ENCODE data around the gene ESR1. TPM values are rescaled to one million over a fixed set of nuclear protein-coding genes. Genes with fewer than 3 reads are reported as not detected.

ESR1 gene
- polyA plus RNA-seq, 1 donor (not counting 4 experiments of a cell fraction or from before 2014, with no cell fraction given): 0.22 TPM

DNA sequence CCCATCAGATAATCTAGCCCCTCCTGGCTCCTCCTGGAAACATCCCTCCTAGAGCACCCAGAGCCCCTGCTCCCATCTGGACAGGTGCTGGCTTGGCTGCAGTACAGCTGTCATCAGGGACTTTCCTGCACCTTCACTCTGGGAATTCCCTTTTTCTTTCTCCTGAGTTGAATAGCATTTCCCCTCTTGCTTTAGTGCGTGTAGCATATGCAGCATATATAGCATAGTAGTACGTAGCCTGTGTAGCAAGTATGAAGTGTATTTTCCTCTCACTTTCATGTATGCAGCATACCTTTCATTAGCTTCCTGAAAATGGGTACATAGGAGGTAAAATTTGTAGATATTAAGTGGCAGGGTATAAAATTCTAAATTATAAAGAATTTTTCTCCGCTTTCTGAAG lies 352.9 kb downstream of the ESR1 start:
- Histone ChIP-seq H3K4me3 (ENCODE audit: control insufficient read depth in 2 of 3, extremely low read depth in 1 of 3, insufficient read depth in 2 of 3, low read depth in 1 of 3, low read length in 3 of 3) (no peak overlapping the region), H3K79me2 (ENCODE audit: control insufficient read depth, insufficient read depth, low read length) (no peaks in the 10 kb centered on the region), H3K4me1 (ENCODE audit: control insufficient read depth, extremely low read depth, insufficient read depth, low read length) (peaks cover 5% of the 10 kb centered on the region), H3K4me2 (ENCODE audit: control insufficient read depth, extremely low read depth, insufficient read depth, low read depth, low read length) (no peak overlapping the region), H2AFZ (ENCODE audit: control insufficient read depth, low read length) (no peak overlapping the region), H3K27me3 (ENCODE audit: control insufficient read depth, extremely low read depth, insufficient read depth, low read length) (no peaks in the 10 kb centered on the region), H3K36me3 (ENCODE audit: control insufficient read depth in 2 of 2, extremely low read depth in 1 of 2, insufficient read depth in 2 of 2, low read length in 2 of 2) (no peaks in the 10 kb centered on the region), H3K9me1 (ENCODE audit: control insufficient read depth, extremely low read depth, insufficient read depth, low read length) (no peaks in the 10 kb centered on the region), H3K9me3 (ENCODE audit: control insufficient read depth, low read depth, low read length) (no peaks in the 10 kb centered on the region), H4K20me1 (ENCODE audit: control insufficient read depth, extremely low read depth, insufficient read depth, low read length) (no peaks in the 10 kb centered on the region), H3K27ac (ENCODE audit: control insufficient read depth, insufficient read depth, low read length) (no peak overlapping the region), H3K9ac (ENCODE audit: control insufficient read depth, extremely low read depth, insufficient read depth, low read length) (no peak overlapping the region)
- no peak for DNase-seq (ENCODE audit: low read depth, low spot score)
- dilution Hi-C loops (cut with MboI; ENCODE audit: extremely low pct_ligation_motif_present, low sequenced_read_pairs): no loop called here
- no peak for TF ChIP-seq EZH2 (IDR thresholded peaks at IDR 0.05; ENCODE audit: low read length)
- TF ChIP-seq, protein P1, sequence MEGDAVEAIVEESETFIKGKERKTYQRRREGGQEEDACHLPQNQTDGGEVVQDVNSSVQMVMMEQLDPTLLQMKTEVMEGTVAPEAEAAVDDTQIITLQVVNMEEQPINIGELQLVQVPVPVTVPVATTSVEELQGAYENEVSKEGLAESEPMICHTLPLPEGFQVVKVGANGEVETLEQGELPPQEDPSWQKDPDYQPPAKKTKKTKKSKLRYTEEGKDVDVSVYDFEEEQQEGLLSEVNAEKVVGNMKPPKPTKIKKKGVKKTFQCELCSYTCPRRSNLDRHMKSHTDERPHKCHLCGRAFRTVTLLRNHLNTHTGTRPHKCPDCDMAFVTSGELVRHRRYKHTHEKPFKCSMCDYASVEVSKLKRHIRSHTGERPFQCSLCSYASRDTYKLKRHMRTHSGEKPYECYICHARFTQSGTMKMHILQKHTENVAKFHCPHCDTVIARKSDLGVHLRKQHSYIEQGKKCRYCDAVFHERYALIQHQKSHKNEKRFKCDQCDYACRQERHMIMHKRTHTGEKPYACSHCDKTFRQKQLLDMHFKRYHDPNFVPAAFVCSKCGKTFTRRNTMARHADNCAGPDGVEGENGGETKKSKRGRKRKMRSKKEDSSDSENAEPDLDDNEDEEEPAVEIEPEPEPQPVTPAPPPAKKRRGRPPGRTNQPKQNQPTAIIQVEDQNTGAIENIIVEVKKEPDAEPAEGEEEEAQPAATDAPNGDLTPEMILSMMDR (optimal IDR thresholded peaks at IDR 0.05 in 1 of 3, IDR thresholded peaks at IDR 0.05 in 1 of 3, conservative IDR thresholded peaks at IDR 0.05 in 1 of 3; ENCODE audit: extremely low read depth in 1 of 3, insufficient read depth in 2 of 3, low read length in 3 of 3): no peak
- FAIRE-seq: no peak

DNA sequence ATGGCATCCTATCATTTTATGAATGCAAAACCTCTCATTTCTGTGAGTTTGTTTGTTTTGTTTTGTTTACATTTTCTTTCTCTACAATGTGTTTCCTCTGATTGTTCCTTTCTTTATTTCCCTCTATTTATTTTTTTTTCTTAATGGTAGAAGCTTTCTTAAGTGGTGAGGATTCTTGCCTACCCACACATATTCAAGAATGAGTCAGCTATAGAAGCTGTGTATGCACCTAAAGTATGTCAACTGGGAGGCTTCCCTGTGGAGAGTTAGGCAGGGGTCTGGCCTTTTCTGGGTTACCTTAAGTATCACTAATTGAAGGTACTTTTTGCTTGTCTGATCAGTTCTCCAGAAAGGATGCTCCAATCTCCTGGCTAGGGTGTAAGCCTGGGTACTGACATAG lies 354.0 kb downstream of the ESR1 start:
- H3K27ac ChIP-seq (ENCODE audit: control insufficient read depth, insufficient read depth, low read length): no peak overlapping the region
- H3K36me3 ChIP-seq (ENCODE audit: control insufficient read depth in 2 of 2, extremely low read depth in 1 of 2, insufficient read depth in 2 of 2, low read length in 2 of 2): no peaks in the 10 kb centered on the region
- H3K9me3 ChIP-seq (ENCODE audit: control insufficient read depth, low read depth, low read length): no peaks in the 10 kb centered on the region
- H4K20me1 ChIP-seq (ENCODE audit: control insufficient read depth, extremely low read depth, insufficient read depth, low read length): no peaks in the 10 kb centered on the region
- H3K4me3 ChIP-seq (ENCODE audit: control insufficient read depth in 2 of 3, extremely low read depth in 1 of 3, insufficient read depth in 2 of 3, low read depth in 1 of 3, low read length in 3 of 3): no peak overlapping the region
- no peaks in the 10 kb centered on the region for H3K27me3 ChIP-seq (ENCODE audit: control insufficient read depth, extremely low read depth, insufficient read depth, low read length)
- H3K9ac ChIP-seq (ENCODE audit: control insufficient read depth, extremely low read depth, insufficient read depth, low read length): no peak overlapping the region
- H3K4me2 ChIP-seq (ENCODE audit: control insufficient read depth, extremely low read depth, insufficient read depth, low read depth, low read length): no peak overlapping the region
- no peak overlapping the region for H2AFZ ChIP-seq (ENCODE audit: control insufficient read depth, low read length)
- peaks cover 5% of the 10 kb centered on the region for H3K4me1 ChIP-seq (ENCODE audit: control insufficient read depth, extremely low read depth, insufficient read depth, low read length)
- H3K79me2 ChIP-seq (ENCODE audit: control insufficient read depth, insufficient read depth, low read length): no peaks in the 10 kb centered on the region
- TF ChIP-seq EZH2 (IDR thresholded peaks at IDR 0.05; ENCODE audit: low read length): no peak
- TF ChIP-seq, protein P1 (optimal IDR thresholded peaks at IDR 0.05 in 1 of 3, IDR thresholded peaks at IDR 0.05 in 1 of 3, conservative IDR thresholded peaks at IDR 0.05 in 1 of 3; ENCODE audit: extremely low read depth in 1 of 3, insufficient read depth in 2 of 3, low read length in 3 of 3): no peak
- no peaks in the 10 kb centered on the region for H3K9me1 ChIP-seq (ENCODE audit: control insufficient read depth, extremely low read depth, insufficient read depth, low read length)
- DNase-seq (ENCODE audit: low read depth, low spot score) (no peak), FAIRE-seq (no peak)
- dilution Hi-C loops (cut with MboI; ENCODE audit: extremely low pct_ligation_motif_present, low sequenced_read_pairs): no loop called here

All from keratinocyte (primary cell).